Trophoblast cell (in vitro differentiated cells and primary cell): ENCODE results near the gene IL17RB.

Experiments
- DNase-seq, 2 donors: peaks; one replicate each; pipeline ENCODE4 v3.0.0-alpha.2; 2016
- H2AFZ ChIP-seq: 2 replicates; pipeline ENCODE4 v1.6.1; 2013; ENCODE audit warnings: low read length, moderate library complexity, mild to moderate bottlenecking; ENCODE audit not compliant: insufficient read depth, poor library complexity
- H2AK5ac ChIP-seq: 2 replicates; pipeline ENCODE4 v1.6.1; 2013; ENCODE audit warnings: mild to moderate bottlenecking, low read length
- H2BK120ac ChIP-seq: 2 replicates; pipeline ENCODE4 v1.6.1; 2013; ENCODE audit warnings: low read length, mild to moderate bottlenecking, moderate library complexity; ENCODE audit not compliant: insufficient read depth, poor library complexity
- H2BK12ac ChIP-seq: 2 replicates; pipeline ENCODE4 v1.6.1; 2013; ENCODE audit warnings: mild to moderate bottlenecking, low read length, moderate library complexity
- H2BK5ac ChIP-seq: 2 replicates; pipeline ENCODE4 v1.6.1; 2013; ENCODE audit warnings: low read length, low read depth, moderate library complexity, mild to moderate bottlenecking; ENCODE audit not compliant: poor library complexity
- H3K14ac ChIP-seq: 2 replicates; pipeline ENCODE4 v1.6.1; 2013; ENCODE audit warnings: mild to moderate bottlenecking, low read length
- H3K18ac ChIP-seq: 2 replicates; pipeline ENCODE4 v1.6.1; 2013; ENCODE audit warnings: mild to moderate bottlenecking, low read length
- H3K23ac ChIP-seq: 2 replicates; pipeline ENCODE4 v1.6.1; 2013; ENCODE audit warnings: low read length
- H3K27ac ChIP-seq: 2 replicates; pipeline ENCODE4 v1.5.1; 2013; ENCODE audit warnings: low read depth, mild to moderate bottlenecking, inconsistent platforms, low read length, moderate library complexity
- H3K27me3 ChIP-seq: 2 replicates; pipeline ENCODE4 v1.6.1; 2013; ENCODE audit warnings: inconsistent platforms, mild to moderate bottlenecking, low read length, moderate library complexity; ENCODE audit not compliant: insufficient read depth
- H3K36me3 ChIP-seq, 2 experiments: 1 replicate in 1 of 2; 2 replicates in 1 of 2; pipeline ENCODE4 v1.6.1; 2013; ENCODE audit warnings: low read length in 2 of 2, mild to moderate bottlenecking in 2 of 2, moderate library complexity in 1 of 2; ENCODE audit not compliant: insufficient read depth in 2 of 2, control insufficient read depth in 1 of 2
- H3K4ac ChIP-seq: 2 replicates; pipeline ENCODE4 v1.6.1; 2013; ENCODE audit warnings: low read depth, mild to moderate bottlenecking, low read length, moderate library complexity
- H3K4me1 ChIP-seq, 2 experiments: 1 replicate in 1 of 2; 2 replicates in 1 of 2; pipeline ENCODE4 v1.6.1; 2013; ENCODE audit warnings: low read length in 2 of 2, mild to moderate bottlenecking in 2 of 2, moderate library complexity in 1 of 2; ENCODE audit not compliant: insufficient read depth in 2 of 2, control insufficient read depth in 1 of 2
- H3K4me2 ChIP-seq: 2 replicates; pipeline ENCODE4 v1.6.1; 2013; ENCODE audit warnings: inconsistent platforms, mild to moderate bottlenecking, low read length, moderate library complexity
- H3K4me3 ChIP-seq: 2 replicates; pipeline ENCODE4 v1.5.1; 2013; ENCODE audit warnings: mild to moderate bottlenecking, low read depth, low read length, inconsistent platforms
- H3K79me1 ChIP-seq: one replicate; pipeline ENCODE4 v1.6.1; 2013; ENCODE audit warnings: low read length
- H3K79me2 ChIP-seq: 2 replicates; pipeline ENCODE4 v1.6.1; 2013; ENCODE audit warnings: low read length, mild to moderate bottlenecking; ENCODE audit not compliant: control insufficient read depth, insufficient read depth, poor library complexity
- H3K9ac ChIP-seq: 2 replicates; pipeline ENCODE4 v1.6.1; 2013; ENCODE audit warnings: mild to moderate bottlenecking, low read length
- H3K9me3 ChIP-seq: 2 replicates; pipeline ENCODE4 v1.6.1; 2013; ENCODE audit warnings: low read depth, mild to moderate bottlenecking, control low read depth, inconsistent platforms, low read length; ENCODE audit not compliant: insufficient read depth
- H4K12ac ChIP-seq: 2 replicates; pipeline ENCODE4 v1.6.1; 2013; ENCODE audit warnings: low read depth, mild to moderate bottlenecking, low read length, moderate library complexity
- H4K8ac ChIP-seq: 2 replicates; pipeline ENCODE4 v1.6.1; 2013; ENCODE audit warnings: low read depth, mild to moderate bottlenecking, low read length, moderate library complexity
- H4K91ac ChIP-seq: one replicate; pipeline ENCODE4 v1.6.1; 2013; ENCODE audit warnings: low read depth, mild to moderate bottlenecking, low read length, moderate library complexity
- WGBS: extraction: QIAGEN DNeasy Blood & Tissue Kit; methylation state at CpG from one replicate; pipeline ENCODE4 v1.1.7; 2013; ENCODE audit warnings: missing lambda C conversion rate; ENCODE audit not compliant: insufficient read length, insufficient coverage; ENCODE audit errors: extremely low coverage; 5-methylcytosine and 5-hydroxymethylcytosine counted together

The IL17RB gene

DNA sequence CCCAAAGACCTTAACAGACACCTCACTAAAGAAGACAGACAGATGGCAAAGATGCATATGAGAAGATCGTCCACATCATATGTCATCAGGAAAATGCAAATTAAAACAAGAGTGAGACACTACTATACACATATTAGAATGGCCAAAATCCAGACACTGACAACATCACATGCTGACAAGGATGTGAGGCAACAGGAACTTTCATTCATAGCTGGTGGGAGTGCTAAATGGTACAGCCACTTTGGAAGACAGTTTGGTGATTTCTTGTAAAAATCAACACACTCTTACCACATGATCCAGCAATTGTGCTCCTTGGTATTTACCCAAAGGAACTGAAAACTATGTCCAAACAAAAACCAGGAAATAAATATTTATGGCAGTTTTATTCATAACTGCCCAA lies 17.8 kb upstream of the IL17RB start:
- no peak overlapping the region for H2AFZ ChIP-seq
- no peak overlapping the region for H3K14ac ChIP-seq
- H3K4ac ChIP-seq: no peak overlapping the region
- no peak overlapping the region for H2BK12ac ChIP-seq
- H2BK120ac ChIP-seq: no peak overlapping the region
- H4K91ac ChIP-seq: no peak overlapping the region
- H3K18ac ChIP-seq: no peak overlapping the region
- no peak overlapping the region for H3K27ac ChIP-seq
- H4K8ac ChIP-seq: no peak overlapping the region
- no peaks in the 10 kb centered on the region for H3K9me3 ChIP-seq
- H3K36me3 ChIP-seq: no peaks in the 10 kb centered on the region
- no peak overlapping the region for H3K9ac ChIP-seq
- no peak overlapping the region for H3K4me3 ChIP-seq
- no peak overlapping the region for H2AK5ac ChIP-seq
- no peak overlapping the region for H3K23ac ChIP-seq
- H3K79me1 ChIP-seq: no peaks in the 10 kb centered on the region
- no peaks in the 10 kb centered on the region for H3K27me3 ChIP-seq
- DNase-seq: no peak
- no peak overlapping the region for H3K4me2 ChIP-seq
- no peak overlapping the region for H2BK5ac ChIP-seq
- no peaks in the 10 kb centered on the region for H3K79me2 ChIP-seq
- WGBS: no CpG with 5 or more reads among the region's 1 CpG
- H4K12ac ChIP-seq: no peak overlapping the region
- no peaks in the 10 kb centered on the region for H3K4me1 ChIP-seq

- Histone ChIP-seq H2AFZ (no peak overlapping the region), H4K8ac (no peak overlapping the region), H3K4ac (no peak overlapping the region), H3K79me2 (no peaks in the 10 kb centered on the region), H2BK5ac (no peak overlapping the region), H3K27me3 (no peaks in the 10 kb centered on the region), H4K12ac (no peak overlapping the region), H3K4me1 (no peaks in the 10 kb centered on the region), H3K14ac (no peak overlapping the region), H3K79me1 (no peaks in the 10 kb centered on the region), H3K4me3 (no peak overlapping the region), H4K91ac (no peak overlapping the region), H2BK120ac (no peak overlapping the region), H3K4me2 (no peak overlapping the region), H2BK12ac (no peak overlapping the region), H3K23ac (no peak overlapping the region), H2AK5ac (no peak overlapping the region), H3K27ac (no peak overlapping the region), H3K9ac (no peak overlapping the region), H3K18ac (no peak overlapping the region), H3K9me3 (no peaks in the 10 kb centered on the region), H3K36me3 (no peaks in the 10 kb centered on the region)
- WGBS: no CpG with 5 or more reads among the region's 2 CpGs
- no peak for DNase-seq
These were observed 16.8 kb upstream of the IL17RB start for GRCh38 chr3:53829605-53830004.

DNA sequence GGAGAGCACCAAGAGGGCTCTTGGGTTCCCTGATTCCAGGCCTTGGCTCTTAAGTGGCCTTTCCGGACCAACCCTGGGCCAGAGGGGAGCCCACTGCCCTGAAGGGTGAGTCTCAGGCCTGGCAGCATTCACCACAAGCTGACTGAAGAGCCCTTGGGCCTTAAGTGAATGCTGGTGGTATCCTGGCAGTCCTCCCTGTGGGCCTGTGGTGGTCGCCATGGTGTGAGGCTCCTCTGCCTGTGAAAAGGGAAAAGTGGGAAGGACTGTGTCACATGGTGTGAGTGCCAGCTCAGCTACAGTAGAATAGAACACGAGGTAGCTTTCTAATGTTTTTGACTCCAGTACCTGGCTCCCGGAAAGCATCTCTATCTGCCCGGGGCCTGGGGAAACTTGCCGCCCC lies 15.4 kb upstream of the IL17RB start:
- H4K8ac ChIP-seq: no peak overlapping the region
- H2BK120ac ChIP-seq: no peak overlapping the region
- no CpG with 5 or more reads among the region's 6 CpGs for WGBS
- H3K14ac ChIP-seq: no peak overlapping the region
- H4K91ac ChIP-seq: no peak overlapping the region
- no peaks in the 10 kb centered on the region for H3K27me3 ChIP-seq
- H3K36me3 ChIP-seq: no peaks in the 10 kb centered on the region
- H3K18ac ChIP-seq: no peak overlapping the region
- H3K9ac ChIP-seq: no peak overlapping the region
- no peak overlapping the region for H2AFZ ChIP-seq
- H3K27ac ChIP-seq: no peak overlapping the region
- H3K4me3 ChIP-seq: no peak overlapping the region
- no peaks in the 10 kb centered on the region for H3K79me1 ChIP-seq
- H4K12ac ChIP-seq: no peak overlapping the region
- H3K79me2 ChIP-seq: no peaks in the 10 kb centered on the region
- no peak overlapping the region for H2AK5ac ChIP-seq
- no peak overlapping the region for H2BK12ac ChIP-seq
- no peaks in the 10 kb centered on the region for H3K9me3 ChIP-seq
- no peak overlapping the region for H2BK5ac ChIP-seq
- H3K4me2 ChIP-seq: no peak overlapping the region
- H3K23ac ChIP-seq: no peak overlapping the region
- no peak for DNase-seq
- no peaks in the 10 kb centered on the region for H3K4me1 ChIP-seq
- H3K4ac ChIP-seq: no peak overlapping the region

GRCh38 chr3:53833053-53833645 lies 13.2 kb upstream of the IL17RB start:
- Histone ChIP-seq H4K12ac (no peak overlapping the region), H2AFZ (no peak overlapping the region), H3K27me3 (no peaks in the 10 kb centered on the region), H3K14ac (no peak overlapping the region), H3K4ac (no peak overlapping the region), H2BK120ac (no peak overlapping the region), H4K8ac (no peak overlapping the region), H3K9me3 (peaks cover 4% of the 10 kb centered on the region), H3K79me2 (no peaks in the 10 kb centered on the region), H3K9ac (no peak overlapping the region), H4K91ac (no peak overlapping the region), H2BK12ac (no peak overlapping the region), H2BK5ac (no peak overlapping the region), H3K18ac (no peak overlapping the region), H2AK5ac (no peak overlapping the region), H3K36me3 (no peaks in the 10 kb centered on the region), H3K4me2 (no peak overlapping the region), H3K79me1 (no peaks in the 10 kb centered on the region), H3K27ac (no peak overlapping the region), H3K4me1 (no peaks in the 10 kb centered on the region), H3K23ac (no peak overlapping the region), H3K4me3 (no peak overlapping the region)
- no peak for DNase-seq
- WGBS: no CpG with 5 or more reads among the region's 9 CpGs
